HG03575 (cell line): Measurements from ENCODE around the gene KRT16.
"Not testable (repeated sequence)": the region's sequence is repeated elsewhere in the genome, so short reads cannot be mapped to it uniquely, and the experiment has no call there.

Experiments
- ATAC-seq: cut with Tn5 transposase; IDR thresholded peaks from one replicate; pipeline ENCODE4 v1.9.1; 2021; ENCODE audit not compliant: unreplicated experiment, insufficient number of reproducible peaks, low FRiP score; ENCODE audit errors: extremely low read depth

Gene KRT16

GRCh38 chr17:41629826-41630670, 17.5 kb upstream of the KRT16 start:
- ATAC-seq, result no peak

DNA sequence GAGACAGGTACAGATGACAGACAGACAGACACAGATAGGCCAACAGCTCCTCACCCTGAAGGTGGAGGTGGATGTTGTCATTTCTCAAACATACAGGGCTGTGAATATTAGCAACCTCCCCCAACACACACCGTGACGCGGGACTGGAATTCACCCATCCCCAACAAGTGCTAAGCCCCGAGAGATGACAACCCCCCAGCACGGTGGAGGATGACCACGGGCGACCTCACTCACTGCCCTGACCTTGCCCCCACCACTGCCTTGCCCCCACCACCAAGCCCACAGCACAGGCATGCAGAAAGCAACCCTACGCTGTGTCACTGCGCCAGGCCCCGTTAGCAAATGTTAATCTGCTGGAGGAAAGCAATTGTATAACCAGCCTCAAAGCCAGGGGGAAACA, 16.7 kb upstream of the KRT16 start:
- ATAC-seq, result no peak

DNA sequence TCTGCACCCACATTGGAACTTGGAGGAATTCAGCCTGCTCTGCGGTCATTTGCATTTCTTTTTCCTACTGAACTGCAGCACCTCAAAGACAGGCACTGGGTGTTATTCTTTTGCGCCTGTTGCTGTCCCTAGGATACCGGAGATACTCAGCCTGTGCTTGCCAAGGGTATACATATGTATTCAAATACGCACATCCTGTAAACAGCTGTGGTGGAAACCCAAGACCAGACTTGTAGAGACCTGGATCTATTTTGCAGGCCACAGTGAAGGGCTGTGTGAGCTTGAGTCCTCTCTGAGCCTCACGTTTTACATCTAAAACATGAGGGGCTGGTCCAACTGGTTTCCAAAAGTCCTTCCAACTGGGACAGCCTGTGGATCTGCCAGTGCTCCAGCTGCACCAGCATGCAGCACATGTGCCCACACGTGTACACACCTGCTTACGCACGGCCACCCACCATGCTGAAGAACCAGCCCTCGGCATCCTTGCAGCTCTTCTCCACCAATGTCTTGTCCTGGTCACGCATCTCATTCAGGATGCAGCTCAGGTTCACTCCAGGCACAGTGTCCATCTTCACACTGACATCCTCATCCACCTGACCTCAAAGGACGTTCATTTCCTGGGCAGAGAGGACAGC, 16.2 kb upstream of the KRT16 start:
- ATAC-seq, result not testable (repeated sequence)

DNA sequence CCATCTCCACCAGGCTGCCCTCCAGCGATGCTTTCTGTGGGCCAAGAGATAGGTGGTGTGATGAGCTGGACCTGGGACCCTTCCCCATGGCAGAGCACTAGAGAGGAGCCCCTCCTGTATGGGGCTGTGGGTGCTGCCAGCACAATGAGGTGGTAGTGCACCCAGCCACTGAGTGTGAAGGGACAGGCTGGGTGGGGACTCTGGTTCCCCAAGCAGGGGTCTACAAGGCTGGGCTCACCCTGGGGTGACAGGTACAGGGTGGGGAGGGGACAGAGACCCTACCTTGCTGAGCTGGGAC, 15.5 kb upstream of the KRT16 start:
- ATAC-seq, result not testable (repeated sequence)

- ATAC-seq, result no peak
Measured at GRCh38 chr17:41627316-41628072, 14.9 kb upstream of the KRT16 start.

DNA sequence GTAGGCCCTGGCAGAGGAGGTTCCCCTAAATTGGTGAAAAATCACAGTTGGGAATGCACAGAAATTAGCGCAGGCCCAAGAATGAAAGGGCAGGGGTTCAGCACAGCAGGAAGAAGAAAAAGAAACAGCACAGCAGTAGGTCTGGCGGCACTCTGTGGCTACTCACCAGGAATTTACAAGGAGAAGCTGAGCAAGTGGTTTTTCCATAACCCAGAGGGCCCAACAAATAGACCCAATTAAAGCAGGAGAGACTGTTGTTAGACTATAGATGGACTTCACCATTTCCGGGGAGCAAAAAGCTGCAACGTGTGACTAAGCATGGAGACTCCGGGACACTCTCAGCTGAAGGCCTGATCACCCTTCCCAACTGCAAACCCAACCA, 14.3 kb upstream of the KRT16 start:
- not testable (repeated sequence) for ATAC-seq

DNA sequence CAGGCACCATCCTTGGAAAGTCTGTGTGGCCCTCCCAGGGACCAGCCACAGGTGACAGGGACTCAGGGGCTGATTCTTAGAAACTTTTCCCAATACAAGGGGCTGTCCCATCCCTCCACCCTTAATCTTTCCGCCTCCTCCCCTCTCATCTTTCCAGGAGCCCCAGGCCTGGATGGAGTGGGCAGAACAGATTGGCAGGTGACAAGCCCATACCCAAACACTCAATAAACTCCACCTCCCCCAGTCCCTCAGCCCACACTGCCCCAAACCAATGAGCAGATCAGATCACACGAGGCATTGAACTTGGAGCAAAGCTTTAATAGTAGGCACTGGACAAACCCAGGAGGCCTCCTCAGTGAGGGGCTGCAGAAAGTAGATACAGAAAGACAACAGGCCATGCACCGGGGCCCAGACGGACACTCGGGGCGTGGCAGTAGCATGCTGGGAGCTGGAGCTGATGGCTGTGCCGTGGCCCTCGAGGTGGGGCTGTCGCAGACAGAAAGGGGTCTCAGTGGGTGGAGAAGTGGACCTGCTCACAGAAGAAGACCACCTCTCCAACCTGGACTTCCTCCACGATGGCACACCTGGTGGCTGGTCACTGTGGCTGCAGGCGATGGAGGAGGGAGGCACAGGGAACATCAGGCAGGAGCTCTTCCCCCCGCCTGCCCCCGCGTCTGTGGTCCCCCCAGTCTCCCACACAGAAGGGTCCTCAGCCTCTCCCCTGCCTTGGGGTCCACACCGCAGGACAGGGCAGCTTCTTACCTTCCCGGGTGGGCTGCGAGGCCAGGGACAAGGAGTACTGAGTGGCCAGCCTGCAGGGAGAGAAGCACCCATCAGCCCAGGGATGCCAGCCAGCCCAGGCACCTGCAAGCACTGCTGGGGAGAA, 13.7 kb upstream of the KRT16 start:
- not testable (repeated sequence) for ATAC-seq

GRCh38 chr17:41625602-41626001, 13.0 kb upstream of the KRT16 start:
- ATAC-seq, result no peak

- no peak for ATAC-seq
Measured at GRCh38 chr17:41624208-41625101, 11.9 kb upstream of the KRT16 start, which contains the start of gene KRT17. TSS of gene KRT17 (minus strand) at chr17:41624575. CDS start at chr17:41624509, 66 bp downstream.

DNA sequence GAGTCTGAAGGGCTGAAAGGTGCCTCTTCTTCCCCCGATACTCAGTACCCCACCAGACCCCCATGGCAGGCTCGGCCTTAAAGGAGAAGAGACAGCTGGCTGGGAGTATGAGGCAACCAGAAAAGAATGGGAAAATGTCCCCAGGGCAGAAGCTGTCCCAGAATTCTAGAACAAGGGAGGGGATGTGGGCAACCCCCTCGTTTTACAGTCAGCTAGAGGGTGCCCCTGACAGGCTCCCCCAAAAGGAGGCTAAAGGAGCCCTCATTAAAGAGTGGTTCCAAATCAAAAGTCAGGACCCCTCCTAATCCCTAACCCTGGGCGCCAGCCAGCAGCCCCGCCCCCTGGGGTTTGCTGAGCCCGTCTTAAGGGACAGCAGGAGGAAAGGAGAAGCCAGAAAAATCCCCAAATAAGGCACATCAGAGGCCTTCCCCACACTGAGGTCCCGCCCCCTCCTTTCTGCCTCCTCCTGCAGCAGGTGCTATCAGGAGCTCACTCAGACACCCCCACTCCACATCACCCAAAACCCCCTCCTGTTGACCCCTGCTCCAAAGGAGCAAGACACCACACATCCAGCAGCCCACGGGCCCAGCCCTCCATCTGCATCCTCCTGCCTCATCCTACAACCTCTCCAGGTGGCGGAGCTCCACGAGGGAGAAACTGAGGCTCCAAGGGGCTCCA, 10.8 kb upstream of the KRT16 start:
- ATAC-seq, result not testable (repeated sequence)

DNA sequence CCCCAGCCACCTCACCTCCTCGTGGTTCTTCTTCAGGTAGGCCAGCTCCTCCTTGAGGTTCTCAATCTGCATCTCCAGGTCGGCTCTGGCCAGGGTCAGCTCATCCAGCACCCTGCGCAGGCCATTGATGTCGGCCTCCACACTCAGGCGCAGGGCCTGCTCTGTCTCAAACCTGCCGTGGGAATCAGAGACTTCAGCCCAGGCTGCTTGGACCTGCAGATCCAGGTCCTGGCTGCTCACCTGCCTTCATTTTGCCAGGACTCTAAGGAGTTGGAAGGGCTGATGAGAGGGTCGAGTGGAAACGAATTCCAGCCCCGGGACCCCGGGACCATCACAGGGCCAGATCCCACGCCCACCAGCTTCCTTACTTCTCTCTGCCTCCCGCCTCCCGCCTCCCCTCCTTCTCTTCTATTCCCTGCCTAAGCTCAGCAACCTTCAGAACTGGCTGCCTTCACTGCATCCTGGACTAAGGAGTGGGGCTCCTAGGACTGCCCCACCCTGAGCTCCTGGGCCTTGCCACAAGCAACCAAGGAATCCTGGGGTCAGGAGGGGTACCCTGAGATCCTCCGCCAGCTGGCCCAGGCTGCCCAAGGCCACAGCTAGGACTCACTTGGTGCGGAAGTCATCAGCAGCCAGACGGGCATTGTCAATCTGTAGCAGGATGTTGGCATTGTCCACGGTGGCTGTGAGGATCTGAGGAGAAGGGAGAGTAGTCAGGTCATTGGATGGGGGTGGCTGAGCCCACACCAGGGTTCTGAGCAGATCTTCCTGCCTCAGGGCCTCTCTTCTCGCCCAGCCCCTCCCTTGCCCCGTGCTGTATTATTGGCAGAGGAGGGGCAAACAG, 10.0 kb upstream of the KRT16 start:
- ATAC-seq, result not testable (repeated sequence)

DNA sequence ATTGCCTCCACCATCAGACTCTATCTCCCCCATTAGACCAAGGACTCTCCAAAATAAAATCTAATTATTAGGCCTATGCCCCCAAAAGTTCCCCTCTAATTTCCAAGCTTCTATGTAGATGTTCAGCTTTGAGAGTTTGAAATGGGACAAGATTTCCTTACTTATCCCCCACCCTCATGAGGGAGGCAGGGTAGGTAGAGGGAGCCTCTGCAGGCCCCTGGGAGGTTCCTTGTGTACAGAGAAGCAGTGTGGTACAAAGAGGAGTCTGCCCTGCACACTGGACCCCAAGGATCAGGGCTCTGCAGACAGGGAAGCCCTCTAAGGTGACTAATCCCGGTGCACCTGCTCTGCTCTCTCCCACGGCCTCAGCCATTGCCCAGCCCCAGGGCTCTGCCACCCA, 9.3 kb upstream of the KRT16 start:
- ATAC-seq, result no peak

GRCh38 chr17:41621435-41621817, 8.9 kb upstream of the KRT16 start:
- not testable (repeated sequence) for ATAC-seq

DNA sequence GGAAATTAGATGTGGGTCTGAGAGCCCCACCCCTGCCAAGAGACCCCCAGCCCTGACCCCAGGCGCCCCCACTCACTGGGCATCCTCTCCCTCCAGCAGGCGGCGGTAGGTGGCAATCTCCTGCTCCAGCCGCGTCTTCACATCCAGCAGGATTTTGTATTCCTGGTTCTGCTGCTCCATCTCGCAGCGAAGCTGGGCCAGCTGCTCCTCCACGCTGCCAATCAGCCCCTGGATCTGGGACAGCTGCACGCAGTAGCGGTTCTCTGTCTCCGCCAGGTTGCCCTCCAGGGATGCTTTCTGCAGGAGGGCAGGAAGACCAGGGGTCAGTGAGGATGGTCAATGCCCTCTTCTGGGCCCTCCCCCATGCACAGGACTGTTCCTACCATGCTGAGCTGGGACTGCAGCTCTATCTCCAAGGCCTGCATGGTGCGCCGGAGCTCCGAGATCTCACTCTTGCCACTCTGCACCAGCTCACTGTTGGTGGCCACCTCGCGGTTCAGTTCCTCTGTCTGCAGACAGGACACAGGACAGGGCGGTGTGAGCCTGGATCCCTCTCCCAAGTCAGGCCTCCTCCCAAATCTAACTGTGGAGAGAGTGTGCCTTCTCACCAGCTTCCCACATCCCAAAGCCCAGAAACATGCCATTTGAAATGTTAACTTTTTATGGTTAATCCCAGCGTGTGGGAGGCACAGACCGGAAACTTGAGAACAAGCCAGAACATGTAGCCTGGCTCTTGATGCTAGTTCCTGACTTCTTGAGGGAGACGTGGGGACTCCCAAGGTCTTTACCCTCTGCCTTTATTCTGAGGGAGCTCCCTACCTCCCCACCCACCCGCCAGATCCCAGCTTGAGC, 8.2 kb upstream of the KRT16 start:
- no peak for ATAC-seq

DNA sequence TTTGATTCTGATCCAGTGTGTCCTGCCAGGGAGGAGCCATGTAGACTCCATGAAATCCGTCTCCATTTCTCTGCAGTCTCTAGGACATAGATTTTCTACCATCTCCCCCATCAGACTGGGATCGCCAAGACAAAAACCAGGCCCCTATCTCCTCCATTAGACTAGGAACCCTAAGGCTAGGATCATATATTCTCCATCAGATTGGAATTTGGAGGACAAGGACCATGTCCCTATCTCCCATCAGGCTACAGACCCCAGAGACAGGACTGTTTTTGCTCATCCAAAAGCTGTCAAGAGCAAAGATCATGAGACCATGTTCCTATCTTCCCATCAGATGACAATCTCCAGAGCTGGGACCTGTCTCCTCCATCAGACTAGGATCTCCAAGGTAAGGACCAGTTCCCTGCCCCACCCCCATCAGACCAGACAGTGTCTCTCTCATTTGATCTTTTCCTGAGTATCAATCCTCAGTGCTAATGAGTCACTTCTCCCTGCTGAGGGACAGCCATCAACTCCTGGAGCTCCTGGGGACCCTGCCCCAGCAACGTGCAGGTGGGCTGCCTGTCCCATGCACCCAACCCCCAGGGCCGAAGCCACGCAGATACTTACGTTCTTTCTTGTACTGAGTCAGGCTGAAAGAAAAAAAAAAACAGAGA, 7.5 kb upstream of the KRT16 start:
- ATAC-seq, result not testable (repeated sequence)
